Gastroesophageal sphincter (tissue), 3 donors: ENCODE data around the gene PCSK7.

Experiments
- POLR2A ChIP-seq, 2 donors: fragments of 450-650 bp; IDR thresholded peaks; one replicate each; pipeline ENCODE4 v1.6.1; 2017; ENCODE audit warnings: antibody characterized with exemption in 2 of 2, mild to moderate bottlenecking in 2 of 2, moderate library complexity in 1 of 2
- POLR2AphosphoS5 ChIP-seq: sonication (generic); formaldehyde crosslinking; IDR thresholded peaks from one replicate; pipeline ENCODE4 v1.6.1; 2017; ENCODE audit warnings: antibody characterized with exemption
- TF ChIP-seq, protein P1 (sequence below), 4 experiments: fragments of 200-600 bp in 2 of 4; fragments of 450-650 bp in 2 of 4; sonication (generic) in 1 of 4; IDR thresholded peaks; one replicate each; pipeline ENCODE4 v1.5.1; 2017 to 2019; ENCODE audit warnings: antibody characterized with exemption in 4 of 4, mild to moderate bottlenecking in 2 of 4, moderate library complexity in 2 of 4

GRCh38 chr11:117175104-117175503 is 56.8 kb downstream of the PCSK7 start:
- TF ChIP-seq, protein P1, sequence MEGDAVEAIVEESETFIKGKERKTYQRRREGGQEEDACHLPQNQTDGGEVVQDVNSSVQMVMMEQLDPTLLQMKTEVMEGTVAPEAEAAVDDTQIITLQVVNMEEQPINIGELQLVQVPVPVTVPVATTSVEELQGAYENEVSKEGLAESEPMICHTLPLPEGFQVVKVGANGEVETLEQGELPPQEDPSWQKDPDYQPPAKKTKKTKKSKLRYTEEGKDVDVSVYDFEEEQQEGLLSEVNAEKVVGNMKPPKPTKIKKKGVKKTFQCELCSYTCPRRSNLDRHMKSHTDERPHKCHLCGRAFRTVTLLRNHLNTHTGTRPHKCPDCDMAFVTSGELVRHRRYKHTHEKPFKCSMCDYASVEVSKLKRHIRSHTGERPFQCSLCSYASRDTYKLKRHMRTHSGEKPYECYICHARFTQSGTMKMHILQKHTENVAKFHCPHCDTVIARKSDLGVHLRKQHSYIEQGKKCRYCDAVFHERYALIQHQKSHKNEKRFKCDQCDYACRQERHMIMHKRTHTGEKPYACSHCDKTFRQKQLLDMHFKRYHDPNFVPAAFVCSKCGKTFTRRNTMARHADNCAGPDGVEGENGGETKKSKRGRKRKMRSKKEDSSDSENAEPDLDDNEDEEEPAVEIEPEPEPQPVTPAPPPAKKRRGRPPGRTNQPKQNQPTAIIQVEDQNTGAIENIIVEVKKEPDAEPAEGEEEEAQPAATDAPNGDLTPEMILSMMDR (IDR thresholded peaks at IDR 0.05), result no peak
- TF ChIP-seq POLR2AphosphoS5, result no peak
- no peak for TF ChIP-seq POLR2A (IDR thresholded peaks at IDR 0.05)
